H1 (cell line): ENCODE measurements around the gene MCEMP1. TPM values are rescaled to one million over a fixed set of nuclear protein-coding genes. Genes with fewer than 3 reads are reported as not detected.
A peak's percentile ranks its signal among the peaks of the same experiment; 100 is the strongest.

ENCODE experiments used
- CHD7 ChIP-seq: fragments of 300-600 bp; sonication (generic); IDR thresholded peaks from 2 replicates; pipeline ENCODE4 v1.7.1; 2012; ENCODE audit warnings: low read length, moderate library complexity, mild to moderate bottlenecking, inconsistent platforms; ENCODE audit not compliant: insufficient replicate concordance
- CREB1 ChIP-seq: IDR thresholded peaks from 2 replicates; pipeline ENCODE4 v1.6.1; 2012; ENCODE audit warnings: inconsistent platforms
- HDAC6 ChIP-seq: IDR thresholded peaks from one replicate; pipeline ENCODE4 v1.7.1; 2012; ENCODE audit warnings: low read depth, mild to moderate bottlenecking, inconsistent platforms, low read length, moderate library complexity
- JUND ChIP-seq: IDR thresholded peaks from 2 replicates; pipeline ENCODE4 v1.6.1; 2011; ENCODE audit warnings: mild to moderate bottlenecking, improper control_type of control experiment, low read length
- RAD21 ChIP-seq, 2 experiments: IDR thresholded peaks in 1 of 2; conservative IDR thresholded peaks in 1 of 2; 2 replicates each; pipeline ENCODE4 v1.6.1; 2011; ENCODE audit warnings: low read depth in 2 of 2, low read length in 2 of 2, improper control_type of control experiment in 1 of 2, inconsistent platforms in 1 of 2, mild to moderate bottlenecking in 1 of 2, moderate library complexity in 1 of 2
- RBBP5 ChIP-seq: IDR thresholded peaks from 2 replicates; pipeline ENCODE4 v1.7.1; 2012; ENCODE audit warnings: low read depth, mild to moderate bottlenecking, inconsistent platforms, low read length, moderate library complexity, borderline replicate concordance
- RXRA ChIP-seq: IDR thresholded peaks from 2 replicates; pipeline ENCODE4 v1.6.1; 2011; ENCODE audit warnings: low read depth, mild to moderate bottlenecking, low read length, moderate library complexity; ENCODE audit not compliant: insufficient read depth
- SAP30 ChIP-seq: fragments of 300-600 bp; sonication (generic); IDR thresholded peaks from 2 replicates; pipeline ENCODE4 v1.7.1; 2012; ENCODE audit warnings: low read length, moderate library complexity, mild to moderate bottlenecking, inconsistent platforms; ENCODE audit not compliant: insufficient read depth, insufficient replicate concordance
- SP1 ChIP-seq: IDR thresholded peaks from 2 replicates; pipeline ENCODE4 v1.6.1; 2011; ENCODE audit warnings: low read depth, low read length
- TCF12 ChIP-seq: IDR thresholded peaks from 2 replicates; pipeline ENCODE4 v1.6.1; 2011; ENCODE audit warnings: low read depth, mild to moderate bottlenecking, low read length
- polyA plus RNA-seq, 7 experiments: library from polyadenylated mRNA; depleted of rRNA in 3 of 7; stranded (reverse) in 5 of 7; unstranded in 2 of 7; fragments of >200 nt in 5 of 7; fragments of 200-250 nt in 2 of 7; gene quantifications; 1 replicate in 5 of 7; 2 replicates in 1 of 7; 4 replicates in 1 of 7; pipeline versions ENCODE4 v1.2.1 to v1.2.3, GENCODE V29; 2011 to 2013; ENCODE audit warnings: missing spikeins in 2 of 7, mixed read lengths in 2 of 7
- total RNA-seq: library from RNA; stranded (reverse); fragmentation: NEBNext Ultra II Directional; extraction: Animal tissue kit (Norgen Biotek cat#: 25700); gene quantifications from 2 replicates; pipeline ENCODE4 v1.2.1, GENCODE V29; 2021

The MCEMP1 gene
- total and polyA plus RNA-seq, 2 of the 8 experiments (the other 6 are each of a cell fraction or from before 2014, with no cell fraction given), result not detected

GRCh38 chr19:7652061-7652641 lies 24.7 kb upstream of the MCEMP1 start (continued):
- TF ChIP-seq CHD7, result peak; percentile 53
- peak; percentile 77 for TF ChIP-seq SP1
- peak; percentile 97 for TF ChIP-seq RXRA
- peak; percentile 58 to 59 for TF ChIP-seq RAD21 (IDR thresholded peaks at IDR 0.05 in 1 of 2, conservative IDR thresholded peaks at IDR 0.05 in 1 of 2; ENCODE audit: low read depth in 2 of 2, low read length in 2 of 2)
- TF ChIP-seq CREB1, result peak; percentile 72
- peak; percentile 64; the same call in 1 of the 2 replicates for TF ChIP-seq RBBP5
- TF ChIP-seq TCF12, result no peak
- TF ChIP-seq HDAC6, result no peak
- no peak for TF ChIP-seq SAP30
- TF ChIP-seq JUND, result peak; percentile 37; the same call in 1 of the 2 replicates
- TF ChIP-seq, all 59 proteins: peak for 14
